Motor neuron (in vitro differentiated cells): Measurements from ENCODE around the gene PEX14. TPM values are rescaled to one million over a fixed set of nuclear protein-coding genes. Genes with fewer than 3 reads are reported as not detected.
A peak's percentile ranks its signal among the peaks of the same experiment; 100 is the strongest.

Source experiments
- ATAC-seq, 8 experiments: fragments of 200-7000 bp; cut with Tn5 transposase; replicated peaks in 6 of 8; 2 replicates each; pipeline ENCODE4 v1.8.0; 2021; ENCODE audit warnings: mild to moderate bottlenecking in 8 of 8, moderate library complexity in 8 of 8
- H3K27ac ChIP-seq, 2 donors: fragments of 250-450 bp; sonication (Bioruptor Pico); 2 replicates each; pipeline ENCODE4 v1.9.0; 2021; ENCODE audit warnings: antibody characterized with exemption in 2 of 2, mild to moderate bottlenecking in 2 of 2, moderate library complexity in 1 of 2
- H3K4me1 ChIP-seq, 2 donors: fragments of 250-450 bp; sonication (Bioruptor Pico); replicated peaks in 1 of 2; 2 replicates each; pipeline ENCODE4 v1.6.1; 2021; ENCODE audit warnings: antibody characterized with exemption in 2 of 2, mild to moderate bottlenecking in 2 of 2, moderate library complexity in 1 of 2
- H3K4me3 ChIP-seq, 5 donors: fragments of 250-450 bp; sonication (Bioruptor Pico); 2 replicates each; pipeline ENCODE4 v1.9.0; 2021; ENCODE audit warnings: antibody characterized with exemption in 5 of 5, mild to moderate bottlenecking in 5 of 5, moderate library complexity in 4 of 5
- WGBS, 10 experiments: fragments of 450-650 bp; shearing (Covaris generic); methylation state at CpG; one replicate each; pipeline ENCODE4 v1.0.0; 2022; 5-methylcytosine and 5-hydroxymethylcytosine counted together
- in situ Hi-C, 9 experiments: fragments of 400-800 bp; cut with MboI; loops; one replicate each; pipeline ENCODE4 v1.15.0; 2021; ENCODE audit warnings: low sequenced_read_pairs in 9 of 9, low pct_unique_long_range_greater_than_20kb in 2 of 9; ENCODE audit not compliant: unreplicated experiment in 9 of 9
- total RNA-seq, 8 experiments: library from RNA; unstranded; fragments of 300-600 nt; gene quantifications; 2 replicates each; pipeline versions ENCODE4 v1.2.3 to v1.2.4, GENCODE V29; 2022

The PEX14 gene
- total RNA-seq, 8 experiments from 2014 or later, result 16.9 to 31.1 (median 23.4) TPM

- no peak for ATAC-seq
- WGBS, 10 experiments, result 92 to 100% (median 100%) methylated on average over 1 to 3 of the region's 3 CpGs; no CpG with 5 or more reads in 2 of the 10 experiments
- Histone ChIP-seq H3K4me3 (no peak overlapping the region), H3K4me1 (peaks cover 2 to 13% of the 10 kb centered on the region in 2 donors), H3K27ac (no peak overlapping the region)
- in situ Hi-C loops, result no loop called here
Measured at GRCh38 chr1:10602936-10603335, 128.2 kb downstream of the PEX14 start.

GRCh38 chr1:10604966-10605365, 130.2 kb downstream of the PEX14 start:
- peaks cover 2 to 13% of the 10 kb centered on the region in 2 donors for H3K4me1 ChIP-seq
- in situ Hi-C loops, result no loop called here
- ATAC-seq, result no peak
- 76 to 100% (median 95%) methylated on average over 1 to 7 of the region's 7 CpGs; no CpG with 5 or more reads in 5 of the 10 experiments for WGBS, 10 experiments
- no peak overlapping the region for H3K27ac ChIP-seq
- H3K4me3 ChIP-seq, result no peak overlapping the region

- no peak overlapping the region for H3K27ac ChIP-seq
- H3K4me1 ChIP-seq, result peaks cover 2 to 13% of the 10 kb centered on the region in 2 donors
- in situ Hi-C loops, result no loop called here
- ATAC-seq, result no peak
- 76 to 100% (median 90%) methylated on average over 1 to 7 of the region's 7 CpGs; no CpG with 5 or more reads in 2 of the 10 experiments for WGBS, 10 experiments
- H3K4me3 ChIP-seq, result no peak overlapping the region
Measured at GRCh38 chr1:10606064-10606463, 131.3 kb downstream of the PEX14 start.

DNA sequence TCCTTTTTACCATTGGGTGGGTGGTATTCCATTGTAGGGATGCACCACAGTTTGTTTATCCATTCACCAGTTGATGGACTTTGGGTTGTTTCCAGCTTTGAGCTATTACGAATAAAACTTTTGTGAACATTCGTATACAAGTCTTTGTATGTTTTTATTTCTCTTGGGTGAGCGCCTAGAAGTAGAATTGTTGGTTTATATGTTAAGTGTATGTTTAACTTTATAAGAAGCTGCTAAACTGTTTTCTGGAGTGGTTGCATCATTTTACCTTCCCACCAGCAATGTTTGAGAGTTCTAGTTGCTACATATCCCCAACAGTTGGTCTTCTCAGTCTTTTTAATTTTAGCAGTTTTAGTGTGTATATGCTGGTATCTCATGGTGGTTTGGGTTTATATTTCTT, 132.5 kb downstream of the PEX14 start:
- Histone ChIP-seq H3K27ac (no peak overlapping the region), H3K4me3 (no peak overlapping the region), H3K4me1 (peaks cover 0 to 8% of the 10 kb centered on the region in 2 donors)
- no peak for ATAC-seq
- in situ Hi-C loops, result no loop called here
- WGBS, 10 experiments, result 60 to 100% (median 92%) methylated on average over 1 to 3 of the region's 3 CpGs

- Histone ChIP-seq H3K27ac (no peak overlapping the region), H3K4me1 (no peaks in the 10 kb centered on the region), H3K4me3 (no peak overlapping the region)
- no peak for ATAC-seq
- in situ Hi-C loops, result no loop called here
- 71 to 100% (median 88%) methylated on average over 1 to 2 of the region's 2 CpGs for WGBS, 10 experiments
Measured at GRCh38 chr1:10608690-10609089, 133.9 kb downstream of the PEX14 start.

GRCh38 chr1:10610901-10611600, 136.3 kb downstream of the PEX14 start:
- Histone ChIP-seq H3K27ac (no peak overlapping the region), H3K4me1 (peaks cover 7% of the 10 kb centered on the region in 2 donors), H3K4me3 (no peak overlapping the region)
- 81 to 100% (median 100%) methylated on average over 1 to 6 of the region's 6 CpGs; no CpG with 5 or more reads in 1 of the 10 experiments for WGBS, 10 experiments
- no peak for ATAC-seq
- in situ Hi-C loops, result no loop called here

DNA sequence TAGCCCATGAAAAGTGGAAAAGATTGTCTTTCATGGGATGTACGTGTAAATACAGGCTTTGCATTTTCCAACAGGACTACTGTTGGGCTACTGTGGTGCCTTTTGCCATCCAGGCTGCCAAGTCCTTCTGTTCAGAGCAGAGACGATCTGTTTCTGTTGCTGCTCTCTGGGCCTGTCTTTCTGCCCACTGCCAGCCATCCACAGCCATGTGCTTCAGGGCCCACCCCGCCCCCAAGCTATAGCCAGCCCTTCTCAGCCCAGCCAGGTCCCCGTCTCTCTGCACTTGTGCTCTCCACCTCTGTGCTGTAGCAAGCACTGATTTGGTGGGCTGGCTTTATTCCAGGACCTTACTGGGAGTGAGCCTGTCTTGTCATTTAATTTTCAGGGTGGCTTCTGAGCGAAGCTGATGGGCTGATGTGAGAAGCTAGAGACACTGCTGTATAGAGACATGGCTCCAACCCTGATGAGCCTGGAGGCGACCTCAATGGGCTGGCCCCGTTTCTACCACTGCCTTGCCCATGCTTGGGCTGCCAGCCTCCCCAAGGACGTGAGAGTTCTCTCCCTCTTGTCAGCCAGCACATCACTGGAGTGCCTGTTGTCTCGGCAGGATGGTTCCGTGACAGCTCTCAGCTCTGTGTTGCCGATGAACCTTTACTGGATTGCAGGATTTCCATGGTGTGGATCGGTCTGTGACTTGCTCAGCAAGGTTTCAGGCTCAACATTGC, 137.8 kb downstream of the PEX14 start:
- Histone ChIP-seq H3K4me3 (no peak overlapping the region), H3K4me1 (peaks cover 7% of the 10 kb centered on the region in 2 donors), H3K27ac (no peak overlapping the region)
- ATAC-seq, result peak in 3 of 8 experiments; percentile 34 to 61 (median 40)
- in situ Hi-C loops, result no loop called here
- WGBS, 10 experiments, result 79 to 100% (median 90%) methylated on average over 1 to 10 of the region's 12 CpGs; no CpG with 5 or more reads in 1 of the 10 experiments

DNA sequence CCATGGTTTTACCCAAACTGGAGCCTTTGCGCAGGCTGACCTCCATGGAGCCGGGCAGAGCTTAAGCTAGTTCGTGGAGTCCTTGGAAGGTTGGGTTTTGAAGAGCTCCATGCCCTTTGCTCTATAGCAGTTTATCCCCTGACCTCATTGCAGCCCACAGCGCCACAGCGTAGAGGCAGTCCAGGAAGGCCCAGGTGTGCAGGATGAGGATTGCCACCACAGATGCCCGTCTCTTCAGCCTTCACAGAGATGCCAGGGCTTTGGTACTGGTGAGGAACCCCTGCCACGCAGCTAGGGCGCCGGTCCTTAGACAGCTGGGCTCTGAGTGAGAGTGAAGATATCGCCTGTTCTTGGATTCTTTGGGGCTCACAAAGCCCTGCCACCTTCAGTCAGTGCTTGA, 138.6 kb downstream of the PEX14 start:
- peaks cover 7% of the 10 kb centered on the region in 2 donors for H3K4me1 ChIP-seq
- in situ Hi-C loops, result no loop called here
- H3K27ac ChIP-seq, result no peak overlapping the region
- ATAC-seq, result no peak
- WGBS, 10 experiments, result 87 to 100% (median 95%) methylated on average over 1 to 9 of the region's 10 CpGs; no CpG with 5 or more reads in 5 of the 10 experiments
- H3K4me3 ChIP-seq, result no peak overlapping the region

GRCh38 chr1:10613861-10614260, 139.1 kb downstream of the PEX14 start:
- ATAC-seq, result no peak
- WGBS, 10 experiments, result 40 to 100% (median 84%) methylated on average over 1 to 7 of the region's 8 CpGs; no CpG with 5 or more reads in 2 of the 10 experiments
- in situ Hi-C loops, result no loop called here
- Histone ChIP-seq H3K4me1 (peaks cover 7% of the 10 kb centered on the region in 2 donors), H3K4me3 (no peak overlapping the region), H3K27ac (no peak overlapping the region)

DNA sequence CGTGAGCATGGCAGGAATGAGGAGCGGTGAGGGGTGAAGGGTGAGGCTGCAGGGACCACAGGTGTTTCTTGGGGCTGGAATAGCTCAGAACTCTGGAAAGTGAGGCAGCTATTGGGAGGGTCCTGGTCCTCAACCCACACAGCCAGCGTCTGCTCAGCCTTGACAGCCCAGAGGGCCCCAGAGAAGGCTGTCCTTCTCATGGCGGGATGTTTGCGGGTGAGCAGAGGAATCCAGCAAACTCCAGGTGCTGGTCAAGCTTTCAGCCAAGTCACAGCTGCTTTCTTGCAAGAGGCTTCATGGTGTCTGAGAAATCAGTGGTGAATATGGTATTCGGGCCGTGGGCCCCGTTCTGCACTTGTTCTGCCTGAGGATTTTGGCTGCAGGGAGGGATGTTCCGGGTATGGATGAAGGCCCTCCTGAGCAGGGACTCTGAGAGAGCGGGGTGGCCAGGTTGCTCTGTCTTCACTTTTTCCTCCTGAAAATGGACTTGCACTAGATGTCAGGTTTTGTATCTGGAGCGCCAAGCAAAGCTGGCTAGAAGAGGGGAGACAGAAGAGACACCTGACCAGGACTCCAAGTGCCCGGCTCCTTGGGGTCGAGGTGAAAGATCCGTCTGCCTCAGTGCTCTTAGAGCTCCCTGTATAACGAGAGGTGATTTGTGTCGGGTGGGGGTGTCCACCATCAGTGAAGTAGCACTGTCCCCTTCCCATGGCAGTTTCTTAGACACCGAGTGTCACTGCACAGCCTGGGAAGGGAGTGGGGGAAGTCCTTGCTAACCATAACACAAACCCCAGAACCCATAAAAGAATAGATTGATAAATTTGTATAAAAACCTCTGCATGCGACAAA, 139.9 kb downstream of the PEX14 start:
- no peak overlapping the region for H3K4me3 ChIP-seq
- 80 to 100% (median 90%) methylated on average over 1 to 17 of the region's 18 CpGs; no CpG with 5 or more reads in 1 of the 10 experiments for WGBS, 10 experiments

DNA sequence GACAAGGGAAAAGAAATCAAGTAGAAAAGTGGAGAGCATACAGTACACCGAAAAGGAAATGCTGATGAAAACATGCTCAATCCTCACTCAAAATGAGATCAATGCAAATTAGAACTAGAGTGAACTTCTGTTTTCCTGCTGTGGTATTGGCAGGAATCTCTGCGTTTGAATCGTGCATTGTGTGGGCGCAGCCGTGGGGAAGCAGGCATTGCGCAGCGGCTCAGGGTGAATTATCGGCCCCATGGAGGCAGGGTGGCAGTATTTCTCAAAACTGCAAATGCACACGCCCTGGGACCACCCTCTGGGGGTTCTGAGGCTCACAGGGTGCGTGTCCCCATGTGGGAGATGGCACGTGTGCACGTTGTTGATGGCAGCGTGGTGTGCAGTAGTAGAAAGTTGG, 140.6 kb downstream of the PEX14 start:
- Histone ChIP-seq H3K27ac (no peak overlapping the region), H3K4me3 (no peak overlapping the region), H3K4me1 (peaks cover 7% of the 10 kb centered on the region in 2 donors)
- in situ Hi-C loops, result no loop called here
- peak in 1 of 8 experiments; percentile 10 for ATAC-seq
- 68 to 100% (median 75%) methylated on average over 3 to 13 of the region's 13 CpGs; no CpG with 5 or more reads in 2 of the 10 experiments for WGBS, 10 experiments

More for the DNA sequence above, 139.9 kb downstream of the PEX14 start:
- no peak for ATAC-seq
- Histone ChIP-seq H3K4me1 (peaks cover 7% of the 10 kb centered on the region in 2 donors), H3K27ac (no peak overlapping the region)
- in situ Hi-C loops, result no loop called here

GRCh38 chr1:10615932-10616671, 141.4 kb downstream of the PEX14 start:
- H3K27ac ChIP-seq, result no peak overlapping the region
- ATAC-seq, result no peak
- WGBS, 10 experiments, result 70 to 97% (median 91%) methylated on average over 2 to 13 of the region's 27 CpGs; no CpG with 5 or more reads in 2 of the 10 experiments

More at GRCh38 chr1:10615932-10616671, 141.4 kb downstream of the PEX14 start:
- in situ Hi-C loops, result no loop called here
- Histone ChIP-seq H3K4me1 (peaks cover 7% of the 10 kb centered on the region in 2 donors), H3K4me3 (no peak overlapping the region)
